ENCODE data around the gene NAGS. TPM values are rescaled to one million over a fixed set of nuclear protein-coding genes. Genes with fewer than 3 reads are reported as not detected.

The NAGS gene
- total and polyA plus RNA-seq, 2 donors (not counting 1 experiment from before 2014, with no cell fraction given): 0.66 to 2.2 TPM

- intact Hi-C loops (cut with micrococcal nuclease): no loop called here
These were observed 11.8 kb upstream of the NAGS start for GRCh38 chr17:43992641-43993040.

More at GRCh38 chr17:43992641-43993040, 11.8 kb upstream of the NAGS start:
- no peaks in the 10 kb centered on the region for H3K79me2 ChIP-seq (ENCODE audit: control insufficient read depth, insufficient read depth, low read length)
- H3K9ac ChIP-seq (ENCODE audit: low read length): no peak overlapping the region
- Mint-ChIP-seq H3K4me3 (no peak overlapping the region), H3K4me1 (peaks cover 3% of the 10 kb centered on the region), H3K9me3 (ENCODE audit: insufficient read depth) (no peaks in the 10 kb centered on the region), H3K27me3 (peaks cover 30% of the 10 kb centered on the region), H3K27ac (no peak overlapping the region)
- ChIA-PET POLR2A (no interaction called here), CTCF (interaction anchor here (0.7 to 1.8 kb wide), 2 partner anchors 49 to 1275 kb away, joined by 4 to 6 read pairs; no protein-coding TSS in a partner anchor)
- DNase-seq: no peak
- H3K27me3 ChIP-seq (replicated peaks in 1 of 4; ENCODE audit: control extremely low read depth in 1 of 4, control insufficient read depth in 3 of 4, insufficient read depth in 4 of 4, low read length in 3 of 4): peaks cover 0 to 24% (median 7%) of the 10 kb centered on the region in 4 experiments
- no peak overlapping the region for H3K27ac ChIP-seq (ENCODE audit: low read length in 2 of 2)
- H2AFZ ChIP-seq (ENCODE audit: insufficient read depth, low read depth, low read length, poor library complexity, severe bottlenecking): no peak overlapping the region
- H3K9me3 ChIP-seq (ENCODE audit: control extremely low read depth in 1 of 3, control insufficient read depth in 2 of 3, insufficient read depth in 1 of 3, low read length in 2 of 3): peaks cover 0 to 9% (median 0%) of the 10 kb centered on the region in 3 donors
- H3K4me3 ChIP-seq (ENCODE audit: control extremely low read depth in 1 of 5, extremely low read depth in 1 of 5, insufficient read depth in 1 of 5, low read depth in 2 of 5, low read length in 4 of 5): no peak overlapping the region
- H3K36me3 ChIP-seq (replicated peaks in 1 of 2; ENCODE audit: control extremely low read depth in 1 of 2, control insufficient read depth in 1 of 2, extremely low read depth in 1 of 2, insufficient read depth in 2 of 2, low read length in 1 of 2): no peaks in the 10 kb centered on the region
- TF ChIP-seq CTCF (IDR thresholded peaks at IDR 0.05) (no peak), EZH2 (IDR thresholded peaks at IDR 0.05; ENCODE audit: borderline replicate concordance, insufficient read depth, low read depth, low read length, poor library complexity, severe bottlenecking) (no peak)
- no peaks in the 10 kb centered on the region for H4K20me1 ChIP-seq (ENCODE audit: control insufficient read depth, insufficient read depth, low read length, poor library complexity, severe bottlenecking)
- H3K4me1 ChIP-seq (ENCODE audit: control insufficient read depth in 2 of 2, insufficient read depth in 2 of 2, low read length in 2 of 2): peaks cover 8 to 9% of the 10 kb centered on the region in 2 donors
- whole genome bisulfite sequencing (ENCODE audit: insufficient coverage): 96% methylated on average over 6 of the region's 14 CpGs
- no peak overlapping the region for H3K4me2 ChIP-seq (replicated peaks; ENCODE audit: low read depth, low read length, poor library complexity, severe bottlenecking)
- no peak for ATAC-seq (ENCODE audit: low read depth)

Data from B cell (primary cell).